HG03159 (cell line): ENCODE data around the gene SLC26A11.

Source experiments
- ATAC-seq: cut with Tn5 transposase; IDR thresholded peaks from one replicate; pipeline ENCODE4 v1.9.1; 2021; ENCODE audit warnings: mild to moderate bottlenecking, moderate library complexity; ENCODE audit not compliant: unreplicated experiment

SLC26A11 gene

GRCh38 chr17:80277751-80278671, 57.8 kb downstream of the SLC26A11 start:
- ATAC-seq = no peak

GRCh38 chr17:80279895-80280294, 59.7 kb downstream of the SLC26A11 start:
- ATAC-seq = no peak

- ATAC-seq = no peak
These were observed 61.3 kb downstream of the SLC26A11 start for GRCh38 chr17:80281516-80281915.

GRCh38 chr17:80283116-80283852, 63.1 kb downstream of the SLC26A11 start:
- ATAC-seq = no peak

- ATAC-seq = no peak
These were observed 64.4 kb downstream of the SLC26A11 start for GRCh38 chr17:80284631-80285030.

GRCh38 chr17:80285237-80285920, 65.2 kb downstream of the SLC26A11 start:
- no peak for ATAC-seq

GRCh38 chr17:80286638-80286960, 66.4 kb downstream of the SLC26A11 start:
- no peak for ATAC-seq

- ATAC-seq = no peak
These were observed 66.8 kb downstream of the SLC26A11 start for GRCh38 chr17:80287038-80287437.

- no peak for ATAC-seq
These were observed 67.8 kb downstream of the SLC26A11 start for GRCh38 chr17:80287806-80288567.

- ATAC-seq = no peak
These were observed 69.4 kb downstream of the SLC26A11 start for GRCh38 chr17:80289616-80290015.

GRCh38 chr17:80290156-80290555, 69.9 kb downstream of the SLC26A11 start:
- ATAC-seq = no peak

- no peak for ATAC-seq
These were observed 71.0 kb downstream of the SLC26A11 start for GRCh38 chr17:80291260-80291659.

- no peak for ATAC-seq
These were observed 71.7 kb downstream of the SLC26A11 start for GRCh38 chr17:80291691-80292487.

- no peak for ATAC-seq
These were observed 72.3 kb downstream of the SLC26A11 start for GRCh38 chr17:80292521-80292971.

GRCh38 chr17:80294210-80294609, 74.0 kb downstream of the SLC26A11 start:
- ATAC-seq = no peak

- ATAC-seq = no peak
These were observed 74.4 kb downstream of the SLC26A11 start for GRCh38 chr17:80294653-80295052.

- ATAC-seq = no peak
These were observed 74.9 kb downstream of the SLC26A11 start for GRCh38 chr17:80295146-80295545.

- ATAC-seq = no peak
These were observed 75.3 kb downstream of the SLC26A11 start for GRCh38 chr17:80295559-80295958.

GRCh38 chr17:80296221-80296620, 76.0 kb downstream of the SLC26A11 start:
- no peak for ATAC-seq

GRCh38 chr17:80297996-80298560, 77.9 kb downstream of the SLC26A11 start:
- ATAC-seq = no peak
